ENCODE data around the gene ST6GALNAC5. TPM values are rescaled to one million over a fixed set of nuclear protein-coding genes. Genes with fewer than 3 reads are reported as not detected.

Gene ST6GALNAC5
- total RNA-seq, 2 experiments from 2014 or later, result not detected

DNA sequence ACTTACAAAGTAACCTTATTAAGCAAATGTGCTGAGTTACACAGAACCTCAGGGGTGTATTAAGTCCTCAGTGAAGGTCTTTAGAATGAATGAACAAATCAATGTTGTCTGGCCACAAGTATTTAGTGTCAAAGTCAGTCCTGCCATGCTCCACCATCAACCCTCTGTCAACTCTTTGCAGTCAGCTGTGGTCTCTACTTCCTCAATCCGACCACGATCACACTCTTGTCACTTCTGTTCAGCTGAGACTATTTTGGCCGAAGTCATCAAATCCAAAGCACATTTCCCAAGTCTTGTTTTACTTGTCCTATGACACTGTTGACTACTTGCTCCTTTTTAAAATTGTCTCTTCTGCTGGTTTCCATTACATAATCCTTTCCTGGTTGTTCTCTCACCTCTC is 173.5 kb downstream of the ST6GALNAC5 start:
- Histone ChIP-seq H3K36me3 (ENCODE audit: insufficient read depth, low read length) (no peaks in the 10 kb centered on the region), H3K4me1 (ENCODE audit: insufficient read depth, low read length) (no peaks in the 10 kb centered on the region), H3K4me3 (ENCODE audit: low read length) (no peak overlapping the region), H3K27me3 (ENCODE audit: control insufficient read depth in 1 of 2, insufficient read depth in 2 of 2, low read length in 2 of 2) (no peaks in the 10 kb centered on the region), H3K9me3 (ENCODE audit: control insufficient read depth in 1 of 2, insufficient read depth in 1 of 2, low read length in 2 of 2) (peaks cover 0 to 6% of the 10 kb centered on the region in 2 experiments), H3K27ac (ENCODE audit: low read depth in 1 of 2, low read length in 2 of 2) (no peak overlapping the region)
- H3K4me1 Mint-ChIP-seq (ENCODE audit: low read depth), result no peaks in the 10 kb centered on the region
- CTCF ChIA-PET, result no interaction called here
- peaks cover 5% of the 10 kb centered on the region for H3K27me3 Mint-ChIP-seq
- ATAC-seq (ENCODE audit: poor library complexity) (no peak), DNase-seq (no peak)
- peaks cover 4% of the 10 kb centered on the region for H3K9me3 Mint-ChIP-seq
- H3K27ac Mint-ChIP-seq, result no peak overlapping the region
- no peak overlapping the region for H3K4me3 Mint-ChIP-seq
- no peaks in the 10 kb centered on the region for H3K36me3 Mint-ChIP-seq (ENCODE audit: low read depth)
- intact Hi-C loops (cut with DNase I, micrococcal nuclease), result no loop called here
- TF ChIP-seq, protein P1, sequence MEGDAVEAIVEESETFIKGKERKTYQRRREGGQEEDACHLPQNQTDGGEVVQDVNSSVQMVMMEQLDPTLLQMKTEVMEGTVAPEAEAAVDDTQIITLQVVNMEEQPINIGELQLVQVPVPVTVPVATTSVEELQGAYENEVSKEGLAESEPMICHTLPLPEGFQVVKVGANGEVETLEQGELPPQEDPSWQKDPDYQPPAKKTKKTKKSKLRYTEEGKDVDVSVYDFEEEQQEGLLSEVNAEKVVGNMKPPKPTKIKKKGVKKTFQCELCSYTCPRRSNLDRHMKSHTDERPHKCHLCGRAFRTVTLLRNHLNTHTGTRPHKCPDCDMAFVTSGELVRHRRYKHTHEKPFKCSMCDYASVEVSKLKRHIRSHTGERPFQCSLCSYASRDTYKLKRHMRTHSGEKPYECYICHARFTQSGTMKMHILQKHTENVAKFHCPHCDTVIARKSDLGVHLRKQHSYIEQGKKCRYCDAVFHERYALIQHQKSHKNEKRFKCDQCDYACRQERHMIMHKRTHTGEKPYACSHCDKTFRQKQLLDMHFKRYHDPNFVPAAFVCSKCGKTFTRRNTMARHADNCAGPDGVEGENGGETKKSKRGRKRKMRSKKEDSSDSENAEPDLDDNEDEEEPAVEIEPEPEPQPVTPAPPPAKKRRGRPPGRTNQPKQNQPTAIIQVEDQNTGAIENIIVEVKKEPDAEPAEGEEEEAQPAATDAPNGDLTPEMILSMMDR (IDR thresholded peaks at IDR 0.05), result no peak
- POLR2A ChIA-PET, result no interaction called here

DNA sequence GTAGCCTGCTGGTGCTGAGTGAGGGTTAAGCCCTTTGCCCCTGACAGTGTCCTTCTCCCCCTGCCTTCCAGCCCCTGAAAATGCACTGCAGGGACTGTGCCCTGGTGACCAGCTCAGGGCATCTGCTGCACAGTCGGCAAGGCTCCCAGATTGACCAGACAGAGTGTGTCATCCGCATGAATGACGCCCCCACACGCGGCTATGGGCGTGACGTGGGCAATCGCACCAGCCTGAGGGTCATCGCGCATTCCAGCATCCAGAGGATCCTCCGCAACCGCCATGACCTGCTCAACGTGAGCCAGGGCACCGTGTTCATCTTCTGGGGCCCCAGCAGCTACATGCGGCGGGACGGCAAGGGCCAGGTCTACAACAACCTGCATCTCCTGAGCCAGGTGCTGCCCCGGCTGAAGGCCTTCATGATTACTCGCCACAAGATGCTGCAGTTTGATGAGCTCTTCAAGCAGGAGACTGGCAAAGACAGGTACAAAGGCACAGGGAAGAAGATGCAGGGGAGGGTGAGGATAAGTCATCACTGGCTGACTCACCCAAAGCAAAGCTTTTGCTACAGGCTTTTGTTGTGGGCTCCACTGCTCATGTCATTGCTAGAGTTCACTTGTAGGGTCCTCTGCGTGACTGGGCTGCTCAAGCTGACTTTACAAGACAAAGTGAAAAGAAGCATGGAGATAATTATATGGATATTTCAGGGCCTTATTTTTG is 177.0 kb downstream of the ST6GALNAC5 start:
- Histone ChIP-seq H3K4me3 (ENCODE audit: low read length) (no peak overlapping the region), H3K36me3 (ENCODE audit: insufficient read depth, low read length) (no peaks in the 10 kb centered on the region), H3K27ac (ENCODE audit: low read depth in 1 of 2, low read length in 2 of 2) (no peak overlapping the region), H3K27me3 (ENCODE audit: control insufficient read depth in 1 of 2, insufficient read depth in 2 of 2, low read length in 2 of 2) (no peaks in the 10 kb centered on the region), H3K9me3 (ENCODE audit: control insufficient read depth in 1 of 2, insufficient read depth in 1 of 2, low read length in 2 of 2) (peaks cover 0 to 6% of the 10 kb centered on the region in 2 experiments), H3K4me1 (ENCODE audit: insufficient read depth, low read length) (peaks cover 5% of the 10 kb centered on the region)
- Mint-ChIP-seq H3K36me3 (ENCODE audit: low read depth) (no peaks in the 10 kb centered on the region), H3K9me3 (no peaks in the 10 kb centered on the region), H3K4me3 (no peak overlapping the region), H3K27ac (no peak overlapping the region), H3K4me1 (ENCODE audit: low read depth) (peaks cover 22% of the 10 kb centered on the region), H3K27me3 (peaks cover 5% of the 10 kb centered on the region)
- no peak for DNase-seq
- POLR2A ChIA-PET, result no interaction called here
- no peak for ATAC-seq (ENCODE audit: poor library complexity)
- TF ChIP-seq, protein P1 (IDR thresholded peaks at IDR 0.05), result no peak
- CTCF ChIA-PET, result no interaction called here
- intact Hi-C loops (cut with DNase I, micrococcal nuclease), result no loop called here

DNA sequence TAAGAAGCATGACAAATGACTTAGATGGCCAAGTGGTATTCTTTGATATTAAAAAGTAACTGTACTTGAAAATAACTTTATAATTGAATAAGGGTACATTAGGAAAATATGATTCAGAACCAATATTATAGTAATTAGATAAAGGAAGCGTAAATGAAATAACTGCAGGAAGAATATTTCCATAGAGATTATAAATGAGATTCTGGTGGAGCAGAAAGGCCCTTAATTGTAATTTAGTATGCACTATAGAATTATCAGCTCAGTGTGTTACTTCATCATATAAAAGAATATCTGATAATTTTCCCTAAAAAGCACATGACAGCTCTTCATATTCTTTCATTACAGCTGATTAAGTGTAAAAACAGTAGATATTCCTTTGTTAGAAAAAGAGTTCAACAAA is 180.3 kb downstream of the ST6GALNAC5 start:
- Mint-ChIP-seq H3K27ac (peak overlapping the region; percentile 25), H3K9me3 (no peaks in the 10 kb centered on the region), H3K36me3 (ENCODE audit: low read depth) (no peaks in the 10 kb centered on the region), H3K27me3 (no peaks in the 10 kb centered on the region), H3K4me3 (peak overlapping the region; percentile 27), H3K4me1 (ENCODE audit: low read depth) (peaks cover 22% of the 10 kb centered on the region)
- Histone ChIP-seq H3K4me3 (ENCODE audit: low read length) (no peak overlapping the region), H3K27ac (ENCODE audit: low read depth in 1 of 2, low read length in 2 of 2) (no peak overlapping the region), H3K9me3 (ENCODE audit: control insufficient read depth in 1 of 2, insufficient read depth in 1 of 2, low read length in 2 of 2) (peaks cover 0 to 6% of the 10 kb centered on the region in 2 experiments), H3K4me1 (ENCODE audit: insufficient read depth, low read length) (peaks cover 5% of the 10 kb centered on the region), H3K27me3 (ENCODE audit: control insufficient read depth in 1 of 2, insufficient read depth in 2 of 2, low read length in 2 of 2) (no peaks in the 10 kb centered on the region), H3K36me3 (ENCODE audit: insufficient read depth, low read length) (no peaks in the 10 kb centered on the region)
- ChIA-PET CTCF (no interaction called here), POLR2A (no interaction called here)
- TF ChIP-seq, protein P1 (IDR thresholded peaks at IDR 0.05), result no peak
- DNase-seq (no peak), ATAC-seq (ENCODE audit: poor library complexity) (no peak)
- intact Hi-C loops (cut with DNase I, micrococcal nuclease), result no loop called here
